SK-N-SH (cell line): Measurements from ENCODE around the gene KIF21B.

Experiments
- CTCF ChIP-seq: fragments of 200-600 bp; sonication (generic); IDR thresholded peaks from 2 replicates; pipeline ENCODE4 v1.6.1; 2017; ENCODE audit warnings: antibody characterized with exemption, mild to moderate bottlenecking, moderate library complexity
- FOXM1 ChIP-seq: IDR thresholded peaks from 2 replicates; pipeline ENCODE4 v1.4.0; 2012; ENCODE audit warnings: low read depth, mild to moderate bottlenecking
- GABPA ChIP-seq: IDR thresholded peaks from 2 replicates; pipeline ENCODE4 v1.4.0; 2012; ENCODE audit warnings: low read depth, mild to moderate bottlenecking
- MAX ChIP-seq: IDR thresholded peaks from 2 replicates; pipeline ENCODE4 v1.4.0; 2012; ENCODE audit warnings: low read depth
- MEF2A ChIP-seq: IDR thresholded peaks from 2 replicates; pipeline ENCODE4 v1.4.0; 2012; ENCODE audit warnings: low read depth, borderline replicate concordance
- MXI1 ChIP-seq: IDR thresholded peaks from 2 replicates; pipeline ENCODE4 v1.6.1; 2012; ENCODE audit warnings: mild to moderate bottlenecking, low read depth, low read length, improper control_type of control experiment
- POLR2AphosphoS5 ChIP-seq: IDR thresholded peaks from 2 replicates; pipeline ENCODE4 v1.6.1; 2012; ENCODE audit warnings: low read depth, low read length
- RCOR1 ChIP-seq: fragments of 150-350 bp; IDR thresholded peaks from 2 replicates; pipeline ENCODE4 v1.6.1; 2017; ENCODE audit warnings: antibody characterized with exemption, low read length
- RFX5 ChIP-seq: IDR thresholded peaks from 2 replicates; pipeline ENCODE4 v1.6.1; 2012; ENCODE audit warnings: mild to moderate bottlenecking, improper control_type of control experiment, low read length
- TAF1 ChIP-seq: IDR thresholded peaks from 2 replicates; pipeline ENCODE4 v1.6.1; 2012; ENCODE audit warnings: low read depth, mild to moderate bottlenecking, low read length, moderate library complexity, borderline replicate concordance
- TCF12 ChIP-seq: IDR thresholded peaks from 2 replicates; pipeline ENCODE4 v1.4.0; 2012
- TF ChIP-seq, protein P1 (sequence below): IDR thresholded peaks from 2 replicates; pipeline ENCODE4 v1.6.1; 2012; ENCODE audit warnings: mild to moderate bottlenecking, low read depth, low read length, moderate library complexity
- TF ChIP-seq, protein P2 (sequence below): fragments of 150-350 bp; IDR thresholded peaks from 2 replicates; pipeline ENCODE4 v1.6.1; 2016; ENCODE audit warnings: mild to moderate bottlenecking, low read depth, low read length
- TF ChIP-seq, protein P3 (sequence below): IDR thresholded peaks from 2 replicates; pipeline ENCODE4 v1.4.0; 2012; ENCODE audit warnings: low read depth, borderline replicate concordance

DNA sequence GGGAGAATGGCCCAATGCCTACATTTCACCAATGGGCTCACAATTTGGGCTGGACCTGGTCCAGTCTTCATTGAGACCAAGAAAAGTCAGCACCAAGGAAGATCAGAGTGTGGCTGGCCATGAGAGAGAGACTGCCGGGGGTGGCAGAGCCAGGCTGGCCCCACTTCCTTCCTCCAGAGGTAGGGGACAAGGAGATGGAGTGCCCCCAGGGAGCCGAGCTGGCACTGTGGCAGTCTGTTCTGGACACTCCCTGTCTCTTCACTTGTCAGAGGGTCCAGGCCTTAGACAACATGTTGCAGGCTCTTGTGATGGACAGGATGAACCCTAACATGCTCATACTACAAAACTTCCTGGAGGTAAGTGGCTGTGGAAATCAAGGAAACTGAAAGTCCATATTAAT, 101.1 kb downstream of the KIF21B start:
- TF ChIP-seq, protein P1, sequence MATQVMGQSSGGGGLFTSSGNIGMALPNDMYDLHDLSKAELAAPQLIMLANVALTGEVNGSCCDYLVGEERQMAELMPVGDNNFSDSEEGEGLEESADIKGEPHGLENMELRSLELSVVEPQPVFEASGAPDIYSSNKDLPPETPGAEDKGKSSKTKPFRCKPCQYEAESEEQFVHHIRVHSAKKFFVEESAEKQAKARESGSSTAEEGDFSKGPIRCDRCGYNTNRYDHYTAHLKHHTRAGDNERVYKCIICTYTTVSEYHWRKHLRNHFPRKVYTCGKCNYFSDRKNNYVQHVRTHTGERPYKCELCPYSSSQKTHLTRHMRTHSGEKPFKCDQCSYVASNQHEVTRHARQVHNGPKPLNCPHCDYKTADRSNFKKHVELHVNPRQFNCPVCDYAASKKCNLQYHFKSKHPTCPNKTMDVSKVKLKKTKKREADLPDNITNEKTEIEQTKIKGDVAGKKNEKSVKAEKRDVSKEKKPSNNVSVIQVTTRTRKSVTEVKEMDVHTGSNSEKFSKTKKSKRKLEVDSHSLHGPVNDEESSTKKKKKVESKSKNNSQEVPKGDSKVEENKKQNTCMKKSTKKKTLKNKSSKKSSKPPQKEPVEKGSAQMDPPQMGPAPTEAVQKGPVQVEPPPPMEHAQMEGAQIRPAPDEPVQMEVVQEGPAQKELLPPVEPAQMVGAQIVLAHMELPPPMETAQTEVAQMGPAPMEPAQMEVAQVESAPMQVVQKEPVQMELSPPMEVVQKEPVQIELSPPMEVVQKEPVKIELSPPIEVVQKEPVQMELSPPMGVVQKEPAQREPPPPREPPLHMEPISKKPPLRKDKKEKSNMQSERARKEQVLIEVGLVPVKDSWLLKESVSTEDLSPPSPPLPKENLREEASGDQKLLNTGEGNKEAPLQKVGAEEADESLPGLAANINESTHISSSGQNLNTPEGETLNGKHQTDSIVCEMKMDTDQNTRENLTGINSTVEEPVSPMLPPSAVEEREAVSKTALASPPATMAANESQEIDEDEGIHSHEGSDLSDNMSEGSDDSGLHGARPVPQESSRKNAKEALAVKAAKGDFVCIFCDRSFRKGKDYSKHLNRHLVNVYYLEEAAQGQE: no peak
- no peak for TF ChIP-seq POLR2AphosphoS5
- TF ChIP-seq CTCF: no peak
- TF ChIP-seq MAX: no peak
- no peak for TF ChIP-seq RFX5
- TF ChIP-seq, protein P2, sequence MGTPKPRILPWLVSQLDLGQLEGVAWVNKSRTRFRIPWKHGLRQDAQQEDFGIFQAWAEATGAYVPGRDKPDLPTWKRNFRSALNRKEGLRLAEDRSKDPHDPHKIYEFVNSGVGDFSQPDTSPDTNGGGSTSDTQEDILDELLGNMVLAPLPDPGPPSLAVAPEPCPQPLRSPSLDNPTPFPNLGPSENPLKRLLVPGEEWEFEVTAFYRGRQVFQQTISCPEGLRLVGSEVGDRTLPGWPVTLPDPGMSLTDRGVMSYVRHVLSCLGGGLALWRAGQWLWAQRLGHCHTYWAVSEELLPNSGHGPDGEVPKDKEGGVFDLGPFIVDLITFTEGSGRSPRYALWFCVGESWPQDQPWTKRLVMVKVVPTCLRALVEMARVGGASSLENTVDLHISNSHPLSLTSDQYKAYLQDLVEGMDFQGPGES: no peak
- no peak for TF ChIP-seq GABPA
- no peak for TF ChIP-seq RCOR1
- no peak for TF ChIP-seq TCF12
- TF ChIP-seq MXI1: no peak
- TF ChIP-seq TAF1: no peak
- TF ChIP-seq, protein P3, sequence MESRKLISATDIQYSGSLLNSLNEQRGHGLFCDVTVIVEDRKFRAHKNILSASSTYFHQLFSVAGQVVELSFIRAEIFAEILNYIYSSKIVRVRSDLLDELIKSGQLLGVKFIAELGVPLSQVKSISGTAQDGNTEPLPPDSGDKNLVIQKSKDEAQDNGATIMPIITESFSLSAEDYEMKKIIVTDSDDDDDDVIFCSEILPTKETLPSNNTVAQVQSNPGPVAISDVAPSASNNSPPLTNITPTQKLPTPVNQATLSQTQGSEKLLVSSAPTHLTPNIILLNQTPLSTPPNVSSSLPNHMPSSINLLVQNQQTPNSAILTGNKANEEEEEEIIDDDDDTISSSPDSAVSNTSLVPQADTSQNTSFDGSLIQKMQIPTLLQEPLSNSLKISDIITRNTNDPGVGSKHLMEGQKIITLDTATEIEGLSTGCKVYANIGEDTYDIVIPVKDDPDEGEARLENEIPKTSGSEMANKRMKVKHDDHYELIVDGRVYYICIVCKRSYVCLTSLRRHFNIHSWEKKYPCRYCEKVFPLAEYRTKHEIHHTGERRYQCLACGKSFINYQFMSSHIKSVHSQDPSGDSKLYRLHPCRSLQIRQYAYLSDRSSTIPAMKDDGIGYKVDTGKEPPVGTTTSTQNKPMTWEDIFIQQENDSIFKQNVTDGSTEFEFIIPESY: no peak
- TF ChIP-seq FOXM1: no peak
- no peak for TF ChIP-seq MEF2A
